ENCODE measurements around the gene FAM25A.
"Not testable (repeated sequence)": the region's sequence is repeated elsewhere in the genome, so short reads cannot be mapped to it uniquely, and the experiment has no call there.

The FAM25A gene

DNA sequence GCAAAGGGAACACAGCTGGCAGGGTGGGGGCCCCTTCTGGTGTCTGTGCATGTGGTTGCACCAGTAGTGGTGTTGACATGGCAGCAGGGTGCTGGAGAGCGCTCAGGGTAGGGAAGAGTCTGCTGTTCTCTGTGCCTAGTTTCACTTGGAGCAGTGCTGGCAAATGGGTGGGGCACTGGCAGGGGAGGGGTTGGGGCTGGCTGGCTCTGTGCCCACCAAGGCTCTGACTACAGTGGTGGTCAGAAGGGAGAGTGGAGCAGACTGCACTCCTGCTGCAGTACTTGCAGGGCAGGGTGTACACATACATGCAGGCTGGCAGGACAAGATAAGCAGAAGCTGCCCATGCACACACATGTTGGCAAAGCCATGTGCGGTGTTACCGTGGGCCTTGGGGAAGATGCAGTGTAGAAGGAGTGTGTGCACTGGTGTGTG is 18.2 kb downstream of the FAM25A start:
- no peak overlapping the region for H3K9ac ChIP-seq (ENCODE audit: low read depth, low read length)
- no peaks in the 10 kb centered on the region for H3K27me3 ChIP-seq (ENCODE audit: control insufficient read depth, insufficient read depth, low read length)
- H3K36me3 ChIP-seq (ENCODE audit: control insufficient read depth, insufficient read depth, low read length), result no peaks in the 10 kb centered on the region
- no peaks in the 10 kb centered on the region for H3K4me1 ChIP-seq (ENCODE audit: control insufficient read depth, insufficient read depth, low read length)
- H3K4me3 ChIP-seq (ENCODE audit: low read depth, low read length), result no peak overlapping the region
- no peak overlapping the region for H3K27ac ChIP-seq (ENCODE audit: low read depth, low read length)
- no peaks in the 10 kb centered on the region for H3K9me3 ChIP-seq (ENCODE audit: control insufficient read depth, insufficient read depth, low read length)

DNA sequence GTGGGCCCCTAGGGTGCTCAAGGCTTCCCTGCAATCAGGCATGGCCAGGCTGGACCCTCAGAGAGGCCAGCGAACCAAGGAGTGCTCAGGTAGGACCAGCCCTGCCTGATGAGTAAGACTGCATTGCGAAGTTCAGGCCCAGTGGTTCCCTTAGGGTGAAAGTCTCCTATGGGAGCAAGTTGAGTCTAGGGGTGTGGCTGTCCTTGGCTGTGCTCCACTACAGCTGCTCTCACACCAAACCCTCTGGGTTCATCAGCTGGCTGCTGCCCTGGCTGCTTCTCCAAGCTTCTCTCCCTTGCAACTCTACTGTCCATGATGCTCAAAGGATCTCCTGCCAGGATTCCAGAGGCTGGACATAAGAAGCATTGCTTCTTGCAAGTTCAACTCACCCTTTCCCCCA is 18.7 kb downstream of the FAM25A start:
- H3K27me3 ChIP-seq (ENCODE audit: control insufficient read depth, insufficient read depth, low read length), result no peaks in the 10 kb centered on the region

DNA sequence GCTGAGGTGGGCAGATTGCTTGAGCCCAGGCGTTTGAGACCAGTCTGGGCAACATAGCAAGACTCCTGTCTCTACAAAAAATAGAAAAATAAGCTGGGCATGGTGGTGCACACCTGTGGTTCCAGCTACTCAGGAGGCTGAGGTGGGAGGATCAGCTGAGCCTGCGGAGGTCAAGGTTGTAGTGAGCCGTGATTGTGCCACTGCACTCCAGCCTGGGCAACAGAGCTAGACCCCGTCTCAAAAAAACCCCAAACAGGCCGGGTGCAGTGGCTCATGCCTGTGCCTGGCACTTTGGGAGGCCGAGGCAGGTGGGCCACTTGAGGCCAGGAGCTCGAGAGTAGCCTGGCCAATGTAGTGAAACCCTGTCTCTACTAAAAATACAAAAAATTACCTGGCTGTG is 23.5 kb downstream of the FAM25A start:
- not testable (repeated sequence) for H3K27me3 ChIP-seq (ENCODE audit: control insufficient read depth, insufficient read depth, low read length); H3K27ac ChIP-seq (ENCODE audit: low read depth, low read length); H3K9me3 ChIP-seq (ENCODE audit: control insufficient read depth, insufficient read depth, low read length); H3K4me3 ChIP-seq (ENCODE audit: low read depth, low read length); H3K4me1 ChIP-seq (ENCODE audit: control insufficient read depth, insufficient read depth, low read length); H3K9ac ChIP-seq (ENCODE audit: low read depth, low read length)
- peaks cover 12% of the 10 kb centered on the region for H3K36me3 ChIP-seq (ENCODE audit: control insufficient read depth, insufficient read depth, low read length)

More for the DNA sequence above, 18.7 kb downstream of the FAM25A start:
- no peaks in the 10 kb centered on the region for H3K36me3 ChIP-seq (ENCODE audit: control insufficient read depth, insufficient read depth, low read length)
- H3K4me1 ChIP-seq (ENCODE audit: control insufficient read depth, insufficient read depth, low read length), result no peaks in the 10 kb centered on the region
- H3K9ac ChIP-seq (ENCODE audit: low read depth, low read length), result no peak overlapping the region
- no peak overlapping the region for H3K4me3 ChIP-seq (ENCODE audit: low read depth, low read length)
- H3K27ac ChIP-seq (ENCODE audit: low read depth, low read length), result no peak overlapping the region
- no peaks in the 10 kb centered on the region for H3K9me3 ChIP-seq (ENCODE audit: control insufficient read depth, insufficient read depth, low read length)

DNA sequence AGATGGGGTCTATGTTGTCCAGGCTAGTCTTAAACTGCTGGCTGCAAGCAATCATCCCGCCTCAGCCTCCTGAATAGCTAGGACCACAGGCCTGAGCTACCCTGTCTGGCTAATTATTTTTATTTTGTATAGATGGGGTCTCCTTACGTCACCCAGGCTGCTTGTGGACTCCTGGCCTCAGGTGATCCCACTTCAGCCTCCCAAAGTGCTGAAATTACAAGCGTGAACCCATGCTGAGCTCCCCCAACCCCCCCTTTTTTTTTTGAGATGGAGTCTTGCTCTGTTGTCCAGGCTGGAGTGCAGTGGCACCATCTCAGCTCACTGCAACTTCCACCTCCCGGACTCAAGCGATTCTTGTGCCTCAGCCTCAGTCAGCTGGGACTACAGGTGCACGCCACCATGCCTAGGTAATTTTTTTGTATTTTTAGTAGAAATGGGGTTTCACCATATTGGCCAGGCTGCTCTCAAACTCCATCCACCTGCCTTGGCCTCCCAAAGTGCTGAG is 25.4 kb downstream of the FAM25A start:
- Histone ChIP-seq H3K4me3 (ENCODE audit: low read depth, low read length) (no peak overlapping the region), H3K27me3 (ENCODE audit: control insufficient read depth, insufficient read depth, low read length) (no peaks in the 10 kb centered on the region), H3K4me1 (ENCODE audit: control insufficient read depth, insufficient read depth, low read length) (no peaks in the 10 kb centered on the region), H3K9me3 (ENCODE audit: control insufficient read depth, insufficient read depth, low read length) (no peaks in the 10 kb centered on the region), H3K27ac (ENCODE audit: low read depth, low read length) (no peak overlapping the region), H3K36me3 (ENCODE audit: control insufficient read depth, insufficient read depth, low read length) (peaks cover 31% of the 10 kb centered on the region), H3K9ac (ENCODE audit: low read depth, low read length) (no peak overlapping the region)

DNA sequence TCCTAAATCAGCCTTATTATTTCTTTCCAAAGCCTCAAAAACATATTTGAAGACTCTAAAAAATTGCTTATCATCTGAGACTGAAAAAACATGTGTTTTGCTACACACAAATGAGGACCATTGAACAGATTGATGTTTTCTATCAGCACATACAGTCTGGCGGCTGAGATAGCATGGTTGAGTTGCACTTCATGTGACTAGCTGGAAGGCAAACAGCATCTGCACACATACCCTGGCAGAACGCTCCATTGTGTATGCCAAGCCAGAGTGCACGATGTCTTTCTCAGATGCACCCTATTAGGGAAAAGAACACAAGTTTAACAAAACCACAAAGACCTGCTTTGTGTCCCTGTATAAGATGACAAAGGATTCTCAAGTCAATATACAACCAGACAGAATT is 33.0 kb downstream of the FAM25A start:
- Histone ChIP-seq H3K36me3 (ENCODE audit: control insufficient read depth, insufficient read depth, low read length) (peaks cover 84% of the 10 kb centered on the region), H3K4me1 (ENCODE audit: control insufficient read depth, insufficient read depth, low read length) (no peaks in the 10 kb centered on the region), H3K27me3 (ENCODE audit: control insufficient read depth, insufficient read depth, low read length) (no peaks in the 10 kb centered on the region), H3K9me3 (ENCODE audit: control insufficient read depth, insufficient read depth, low read length) (no peaks in the 10 kb centered on the region), H3K4me3 (ENCODE audit: low read depth, low read length) (no peak overlapping the region), H3K9ac (ENCODE audit: low read depth, low read length) (no peak overlapping the region), H3K27ac (ENCODE audit: low read depth, low read length) (no peak overlapping the region)

DNA sequence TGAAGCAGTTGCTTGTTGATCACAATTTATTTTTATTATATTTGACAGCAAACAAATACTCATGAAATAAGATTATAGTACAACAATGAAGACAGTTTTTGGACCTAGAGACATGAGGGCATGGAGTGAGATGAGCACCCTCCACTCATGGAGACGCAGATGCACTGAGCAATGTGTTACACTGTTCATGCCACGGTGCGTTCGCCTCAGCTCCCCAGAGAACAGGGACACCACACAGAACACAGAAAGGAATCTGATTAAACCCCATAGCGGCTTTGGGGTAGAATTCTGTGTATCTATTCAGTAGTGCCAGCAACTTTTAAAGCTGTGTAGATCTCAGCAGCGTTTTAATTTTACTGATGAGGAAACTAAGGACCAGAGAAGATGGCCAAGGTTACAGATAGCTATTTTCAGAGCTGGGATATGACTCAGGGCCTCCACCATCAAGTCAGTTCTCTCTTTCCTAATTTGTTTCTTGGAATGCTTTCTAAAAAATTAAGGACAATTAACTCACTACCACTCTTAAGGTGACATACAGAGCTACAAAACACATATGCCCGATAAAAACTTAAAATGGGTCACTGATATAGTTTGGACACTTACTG is 33.6 kb downstream of the FAM25A start:
- no peak overlapping the region for H3K9ac ChIP-seq (ENCODE audit: low read depth, low read length)
- no peak overlapping the region for H3K27ac ChIP-seq (ENCODE audit: low read depth, low read length)
- H3K4me1 ChIP-seq (ENCODE audit: control insufficient read depth, insufficient read depth, low read length), result no peaks in the 10 kb centered on the region
- peaks cover 86% of the 10 kb centered on the region for H3K36me3 ChIP-seq (ENCODE audit: control insufficient read depth, insufficient read depth, low read length)
- H3K27me3 ChIP-seq (ENCODE audit: control insufficient read depth, insufficient read depth, low read length), result no peaks in the 10 kb centered on the region
- no peak overlapping the region for H3K4me3 ChIP-seq (ENCODE audit: low read depth, low read length)
- H3K9me3 ChIP-seq (ENCODE audit: control insufficient read depth, insufficient read depth, low read length), result no peaks in the 10 kb centered on the region

DNA sequence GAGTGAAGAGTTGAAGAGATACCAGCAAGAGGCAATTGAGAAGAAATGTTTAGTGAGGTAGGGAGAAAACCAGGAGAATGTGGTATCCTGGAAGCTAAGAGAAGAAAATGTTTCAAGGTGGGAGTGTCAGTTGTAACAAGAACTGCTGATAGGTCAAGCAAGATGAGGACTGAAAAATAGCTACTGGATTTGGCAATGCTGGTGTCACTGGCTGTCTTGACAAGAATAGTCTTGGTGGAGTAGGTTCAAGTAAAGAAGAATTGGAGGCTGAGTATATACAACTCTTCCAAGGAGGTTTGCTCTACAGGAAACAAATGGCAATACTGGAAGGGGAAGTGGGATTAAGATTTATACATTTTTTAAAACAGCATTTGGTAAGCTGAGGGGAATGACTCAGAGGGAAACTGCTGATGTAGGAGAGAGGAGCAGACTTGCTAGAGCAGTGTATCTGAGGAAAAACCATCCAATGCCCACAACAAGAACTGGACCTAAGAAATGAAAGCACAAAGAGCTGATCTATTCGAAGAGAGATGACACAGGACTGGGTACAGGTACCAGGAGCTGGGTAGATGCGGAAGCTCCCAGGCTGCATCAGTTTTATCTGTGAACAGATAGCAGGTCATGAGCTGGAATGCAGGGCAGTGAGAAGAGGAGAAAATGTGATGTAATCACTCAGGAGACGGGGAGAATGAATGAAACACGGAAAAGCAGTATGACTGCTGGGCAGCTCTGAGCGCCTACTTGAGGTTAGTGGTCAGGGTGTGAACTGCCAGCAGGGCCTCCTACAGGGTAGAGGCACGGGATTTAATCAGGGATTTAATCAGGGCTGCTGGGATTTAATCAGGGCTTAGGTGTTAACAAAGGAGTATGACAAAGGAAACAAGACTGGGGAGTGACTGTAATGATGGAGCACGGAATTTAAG is 34.5 kb downstream of the FAM25A start:
- Histone ChIP-seq H3K36me3 (ENCODE audit: control insufficient read depth, insufficient read depth, low read length) (peaks cover 87% of the 10 kb centered on the region), H3K27me3 (ENCODE audit: control insufficient read depth, insufficient read depth, low read length) (no peaks in the 10 kb centered on the region), H3K27ac (ENCODE audit: low read depth, low read length) (no peak overlapping the region), H3K4me1 (ENCODE audit: control insufficient read depth, insufficient read depth, low read length) (no peaks in the 10 kb centered on the region), H3K9ac (ENCODE audit: low read depth, low read length) (no peak overlapping the region), H3K9me3 (ENCODE audit: control insufficient read depth, insufficient read depth, low read length) (no peaks in the 10 kb centered on the region), H3K4me3 (ENCODE audit: low read depth, low read length) (no peak overlapping the region)

DNA sequence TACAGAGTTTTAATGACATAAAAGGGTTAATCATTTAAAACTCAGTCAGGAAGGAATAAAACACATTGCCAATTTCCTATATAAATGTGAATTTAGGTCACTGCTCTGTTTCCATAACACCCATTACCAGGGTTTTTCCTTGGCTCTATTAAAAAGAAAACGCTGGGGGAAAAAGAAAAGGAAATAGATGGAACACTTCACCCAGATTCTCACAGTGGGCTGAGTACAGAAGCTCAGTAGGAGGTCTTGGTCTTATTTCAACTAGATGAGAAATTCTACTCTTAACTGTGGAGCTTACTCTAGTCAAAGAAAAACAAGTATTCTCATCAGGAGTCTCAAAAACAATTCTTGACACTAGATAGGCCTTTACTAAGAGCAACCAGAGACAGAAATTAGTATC is 38.1 kb downstream of the FAM25A start:
- H3K27me3 ChIP-seq (ENCODE audit: control insufficient read depth, insufficient read depth, low read length), result no peaks in the 10 kb centered on the region
- H3K27ac ChIP-seq (ENCODE audit: low read depth, low read length), result no peak overlapping the region
- H3K36me3 ChIP-seq (ENCODE audit: control insufficient read depth, insufficient read depth, low read length), result peaks cover 85% of the 10 kb centered on the region
- no peak overlapping the region for H3K4me3 ChIP-seq (ENCODE audit: low read depth, low read length)
- no peak overlapping the region for H3K9ac ChIP-seq (ENCODE audit: low read depth, low read length)
- no peaks in the 10 kb centered on the region for H3K4me1 ChIP-seq (ENCODE audit: control insufficient read depth, insufficient read depth, low read length)
- H3K9me3 ChIP-seq (ENCODE audit: control insufficient read depth, insufficient read depth, low read length), result no peaks in the 10 kb centered on the region

DNA sequence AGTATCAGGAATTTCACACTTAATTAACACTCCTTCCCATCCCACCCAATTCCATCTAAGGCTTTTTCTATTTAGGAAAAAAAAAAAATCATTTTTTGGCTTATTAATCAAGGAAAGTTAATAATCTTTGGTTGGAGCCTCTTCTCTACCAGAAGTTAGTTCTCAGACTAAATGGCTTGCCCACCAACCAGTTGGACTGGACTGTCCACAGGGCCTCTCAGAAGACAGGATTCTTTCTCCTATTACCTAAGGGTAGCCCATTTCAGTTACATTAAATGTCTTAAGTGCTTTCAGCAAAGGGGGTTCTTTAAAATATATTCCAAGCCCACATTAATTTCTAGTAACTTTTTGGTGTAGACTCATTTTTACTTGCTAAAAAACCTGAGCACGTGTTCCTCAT is 39.3 kb downstream of the FAM25A start:
- Histone ChIP-seq H3K36me3 (ENCODE audit: control insufficient read depth, insufficient read depth, low read length) (peaks cover 78% of the 10 kb centered on the region), H3K9ac (ENCODE audit: low read depth, low read length) (no peak overlapping the region), H3K4me3 (ENCODE audit: low read depth, low read length) (no peak overlapping the region), H3K27ac (ENCODE audit: low read depth, low read length) (no peak overlapping the region), H3K4me1 (ENCODE audit: control insufficient read depth, insufficient read depth, low read length) (no peaks in the 10 kb centered on the region), H3K9me3 (ENCODE audit: control insufficient read depth, insufficient read depth, low read length) (no peaks in the 10 kb centered on the region), H3K27me3 (ENCODE audit: control insufficient read depth, insufficient read depth, low read length) (no peaks in the 10 kb centered on the region)

DNA sequence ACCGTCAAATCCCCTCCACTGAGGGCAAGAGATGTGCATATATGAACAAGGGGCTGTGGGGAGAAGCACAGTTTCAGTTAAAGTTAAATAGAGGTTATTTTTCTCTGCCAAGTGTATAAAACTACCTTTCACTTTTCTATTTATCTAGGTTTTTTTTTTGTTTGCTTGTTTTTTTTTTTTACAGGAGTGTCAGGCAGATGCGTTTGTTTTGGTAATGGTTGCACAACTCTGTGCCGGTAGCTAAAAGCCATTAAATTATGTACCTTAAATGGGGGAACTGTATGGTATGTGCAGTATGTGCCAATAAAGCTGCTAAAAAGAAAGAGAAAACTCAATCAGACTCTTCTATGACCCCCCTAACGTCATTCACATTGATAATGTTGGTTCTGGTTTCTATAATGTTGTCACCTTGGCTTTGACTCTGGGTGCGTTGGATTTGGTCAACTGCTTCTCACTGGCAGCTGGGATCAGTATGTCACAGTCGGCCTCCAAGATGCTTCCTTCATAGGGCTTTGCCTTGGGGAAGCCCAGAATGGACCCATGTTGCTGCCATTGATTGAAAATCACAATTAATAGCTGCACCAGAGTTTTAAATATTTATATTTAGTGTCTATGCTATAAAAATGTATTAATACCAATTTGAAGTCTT is 40.3 kb downstream of the FAM25A start:
- Histone ChIP-seq H3K9ac (ENCODE audit: low read depth, low read length) (no peak overlapping the region), H3K4me3 (ENCODE audit: low read depth, low read length) (no peak overlapping the region), H3K27me3 (ENCODE audit: control insufficient read depth, insufficient read depth, low read length) (no peaks in the 10 kb centered on the region), H3K9me3 (ENCODE audit: control insufficient read depth, insufficient read depth, low read length) (no peaks in the 10 kb centered on the region), H3K36me3 (ENCODE audit: control insufficient read depth, insufficient read depth, low read length) (peaks cover 76% of the 10 kb centered on the region), H3K27ac (ENCODE audit: low read depth, low read length) (no peak overlapping the region), H3K4me1 (ENCODE audit: control insufficient read depth, insufficient read depth, low read length) (no peaks in the 10 kb centered on the region)

DNA sequence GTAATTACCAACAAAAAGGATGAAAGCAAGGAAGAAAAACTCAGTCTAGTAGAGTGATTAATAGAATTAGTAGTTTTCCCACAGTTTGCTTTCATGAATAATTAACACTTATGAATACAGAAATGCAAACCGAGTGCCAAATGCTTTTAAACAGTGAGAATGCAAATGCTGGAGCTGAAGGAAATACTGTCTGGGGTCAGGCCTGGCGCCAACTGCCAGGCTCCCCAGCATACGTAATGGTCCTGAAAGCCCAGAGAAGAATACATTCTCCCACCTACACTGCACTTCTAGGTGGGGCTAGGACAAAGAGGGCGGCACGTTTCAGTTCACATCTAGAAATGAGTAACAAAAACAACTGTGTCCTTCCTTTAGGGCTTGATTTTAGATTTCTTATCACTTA is 44.6 kb downstream of the FAM25A start:
- Histone ChIP-seq H3K27ac (ENCODE audit: low read depth, low read length) (no peak overlapping the region), H3K9ac (ENCODE audit: low read depth, low read length) (no peak overlapping the region), H3K4me1 (ENCODE audit: control insufficient read depth, insufficient read depth, low read length) (no peaks in the 10 kb centered on the region), H3K36me3 (ENCODE audit: control insufficient read depth, insufficient read depth, low read length) (peaks cover 80% of the 10 kb centered on the region), H3K27me3 (ENCODE audit: control insufficient read depth, insufficient read depth, low read length) (no peaks in the 10 kb centered on the region), H3K4me3 (ENCODE audit: low read depth, low read length) (no peak overlapping the region), H3K9me3 (ENCODE audit: control insufficient read depth, insufficient read depth, low read length) (no peaks in the 10 kb centered on the region)

Measured in HUES48 (cell line).